Liver (tissue), 9 donors: Measurements from ENCODE around the gene OPTC. TPM values are rescaled to one million over a fixed set of nuclear protein-coding genes. Genes with fewer than 3 reads are reported as not detected.

ENCODE experiments used
- DNase-seq: peaks from one replicate; pipeline ENCODE4 v3.0.0-alpha.2; 2017; ENCODE audit warnings: low spot score
- H3K27ac ChIP-seq, 2 donors: one replicate each; pipeline ENCODE4 v1.7.0; 2013; ENCODE audit warnings: inconsistent platforms in 2 of 2, low read length in 2 of 2, control low read depth in 1 of 2, low read depth in 1 of 2, mild to moderate bottlenecking in 1 of 2
- H3K27me3 ChIP-seq, 4 donors: one replicate each; pipeline versions ENCODE4 v1.6.1 to v1.7.0; 2013; ENCODE audit warnings: low read length in 3 of 4, inconsistent platforms in 1 of 4, mild to moderate bottlenecking in 1 of 4, moderate library complexity in 1 of 4; ENCODE audit not compliant: control insufficient read depth in 4 of 4, insufficient read depth in 4 of 4
- H3K36me3 ChIP-seq, 4 donors: one replicate each; pipeline versions ENCODE4 v1.6.1 to v1.7.0; 2013; ENCODE audit warnings: low read length in 3 of 4, mild to moderate bottlenecking in 3 of 4, low read depth in 1 of 4, moderate library complexity in 1 of 4; ENCODE audit not compliant: control insufficient read depth in 4 of 4, insufficient read depth in 3 of 4
- H3K4me1 ChIP-seq, 4 donors: one replicate each; pipeline versions ENCODE4 v1.6.1 to v1.7.0; 2013; ENCODE audit warnings: low read length in 3 of 4, mild to moderate bottlenecking in 3 of 4, moderate library complexity in 1 of 4; ENCODE audit not compliant: control insufficient read depth in 4 of 4, insufficient read depth in 4 of 4
- H3K4me3 ChIP-seq, 3 donors: one replicate each; pipeline versions ENCODE4 v1.6.1 to v1.7.0; 2013; ENCODE audit warnings: low read length in 3 of 3, control low read depth in 1 of 3, low read depth in 1 of 3, mild to moderate bottlenecking in 1 of 3
- H3K9ac ChIP-seq, 2 donors: one replicate each; pipeline ENCODE4 v1.7.0; 2013; ENCODE audit warnings: low read length in 2 of 2, mild to moderate bottlenecking in 2 of 2, moderate library complexity in 2 of 2, control low read depth in 1 of 2, low read depth in 1 of 2
- H3K9me3 ChIP-seq, 4 donors: one replicate each; pipeline versions ENCODE4 v1.6.1 to v1.7.0; 2013; ENCODE audit warnings: low read length in 3 of 4; ENCODE audit not compliant: control insufficient read depth in 4 of 4
- ATF3 ChIP-seq: IDR thresholded peaks from 2 replicates; pipeline ENCODE4 v1.6.1; 2016; ENCODE audit warnings: antibody characterized with exemption
- CTCF ChIP-seq: fragments of 150-350 bp; IDR thresholded peaks from 2 replicates; pipeline ENCODE4 v1.5.1; 2017; ENCODE audit warnings: improper control_type of control experiment, low read depth, low read length; ENCODE audit not compliant: missing input control
- EGR1 ChIP-seq, 2 donors: IDR thresholded peaks; 2 replicates each; pipeline ENCODE4 v1.6.1; 2016 to 2018; ENCODE audit warnings: antibody characterized with exemption in 2 of 2, low read depth in 2 of 2
- FOXA1 ChIP-seq: IDR thresholded peaks from 2 replicates; pipeline ENCODE4 v1.6.1; 2016; ENCODE audit warnings: antibody characterized with exemption
- FOXA2 ChIP-seq: IDR thresholded peaks from 2 replicates; pipeline ENCODE4 v1.6.1; 2016; ENCODE audit warnings: antibody characterized with exemption
- GABPA ChIP-seq, 2 donors: IDR thresholded peaks in 1 of 2; conservative IDR thresholded peaks in 1 of 2; 2 replicates each; pipeline ENCODE4 v1.6.1; 2016; ENCODE audit warnings: antibody characterized with exemption in 2 of 2, mild to moderate bottlenecking in 1 of 2, moderate library complexity in 1 of 2
- HNF4A ChIP-seq, 2 donors: conservative IDR thresholded peaks; 2 replicates each; pipeline ENCODE4 v1.6.1; 2016; ENCODE audit warnings: antibody characterized with exemption in 2 of 2, mild to moderate bottlenecking in 2 of 2
- NR2F2 ChIP-seq: IDR thresholded peaks from 2 replicates; pipeline ENCODE4 v1.6.1; 2016; ENCODE audit warnings: antibody characterized with exemption
- REST ChIP-seq: IDR thresholded peaks from 2 replicates; pipeline ENCODE4 v1.6.1; 2016; ENCODE audit warnings: antibody characterized with exemption, mild to moderate bottlenecking
- RXRA ChIP-seq, 2 donors: IDR thresholded peaks; 2 replicates each; pipeline ENCODE4 v1.6.1; 2017 to 2018; ENCODE audit warnings: antibody characterized with exemption in 2 of 2, mild to moderate bottlenecking in 1 of 2
- SP1 ChIP-seq: IDR thresholded peaks from 2 replicates; pipeline ENCODE4 v1.6.1; 2018; ENCODE audit warnings: antibody characterized with exemption, mild to moderate bottlenecking
- TAF1 ChIP-seq: conservative IDR thresholded peaks from 2 replicates; pipeline ENCODE4 v1.6.1; 2016; ENCODE audit warnings: antibody characterized with exemption, mild to moderate bottlenecking
- YY1 ChIP-seq: IDR thresholded peaks from 2 replicates; pipeline ENCODE4 v1.6.1; 2016; ENCODE audit warnings: antibody characterized with exemption, mild to moderate bottlenecking
- WGBS: extraction: QIAGEN DNeasy Blood & Tissue Kit; methylation state at CpG from one replicate; pipeline ENCODE4 v1.1.7; 2013; 5-methylcytosine and 5-hydroxymethylcytosine counted together
- polyA plus RNA-seq, 2 donors: library from polyadenylated mRNA; stranded (reverse) in 1 of 2; unstranded in 1 of 2; fragments of 200-250 nt in 1 of 2; fragments of >200 nt in 1 of 2; fragmentation: Nextera tagmentation in 1 of 2; extraction: Ambion mirVana in 1 of 2; gene quantifications; one replicate each; pipeline versions ENCODE4 v1.2.1 to v1.2.3, GENCODE V29; 2013 to 2015
- total RNA-seq, 2 donors: library from RNA; depleted of rRNA; stranded (reverse); fragments of >200 nt; gene quantifications; one replicate each; pipeline ENCODE4 v1.2.3, GENCODE V29; 2014
- donor health status: healthy.
- donor health status: healthy.
- donor health status: healthy.
- donor health status: healthy.
- donor health status: healthy.

Gene OPTC
- total and polyA plus RNA-seq, 4 donors = not detected

GRCh38 chr1:203475012-203475981, 18.7 kb upstream of the OPTC start, which contains the start of gene PRELP:
PRELP (plus strand) TSS chr1:203475806; CDS start chr1:203483185, 7,379 bp downstream.
- no peaks in the 10 kb centered on the region for H3K9me3 ChIP-seq
- no peak within 1 kb of the TSS for H3K9ac ChIP-seq
- no peaks in the 10 kb centered on the region for H3K4me1 ChIP-seq
- peak within 1 kb of the TSS; percentile 42 to 65 for H3K27ac ChIP-seq
- H3K36me3 ChIP-seq = no peaks in the 10 kb centered on the region
- DNase-seq = no peak
- H3K27me3 ChIP-seq = peaks cover 0 to 9% (median 1%) of the 10 kb centered on the region in 4 donors
- TF ChIP-seq FOXA1 (no peak), HNF4A (conservative IDR thresholded peaks at IDR 0.05) (no peak), SP1 (no peak)
- 24% methylated on average over 8 of the region's 8 CpGs for WGBS
- H3K4me3 ChIP-seq = no peak within 1 kb of the TSS

DNA sequence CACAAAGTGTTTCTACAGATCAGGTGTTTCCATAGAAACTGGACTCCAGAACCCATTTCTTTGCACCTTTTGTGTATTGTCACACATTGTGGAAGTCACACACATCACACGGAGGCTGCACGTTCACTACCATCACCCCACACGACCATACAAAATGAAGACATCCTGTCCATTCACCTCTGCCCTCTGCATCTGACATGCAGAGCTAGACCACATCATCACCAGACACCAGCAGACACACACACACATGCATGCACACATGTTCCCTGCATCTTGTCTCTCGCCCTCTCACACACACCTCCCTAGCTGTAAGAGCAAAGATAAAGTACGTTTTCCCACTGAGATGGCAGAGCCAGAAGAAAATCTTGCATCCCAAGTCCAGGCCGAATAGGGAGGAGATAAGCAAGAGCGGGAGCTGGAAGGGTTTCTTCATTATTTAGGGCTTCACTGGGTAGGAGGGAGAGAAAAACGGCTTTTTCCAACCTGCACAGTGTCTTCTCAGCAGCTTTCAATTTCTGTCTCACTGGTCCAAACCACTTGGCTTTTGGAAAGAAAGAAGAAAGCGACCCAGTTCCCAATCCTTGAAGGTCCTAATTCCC, 17.6 kb upstream of the OPTC start:
- Histone ChIP-seq H3K36me3 (no peaks in the 10 kb centered on the region), H3K27ac (peak overlapping the region in 1 of 2 donors; percentile 65), H3K4me3 (no peak overlapping the region), H3K9ac (no peak overlapping the region), H3K9me3 (no peaks in the 10 kb centered on the region), H3K27me3 (peaks cover 0 to 9% (median 1%) of the 10 kb centered on the region in 4 donors), H3K4me1 (no peaks in the 10 kb centered on the region)
- TF ChIP-seq SP1 = no peak
- no peak for TF ChIP-seq GABPA (IDR thresholded peaks at IDR 0.05 in 1 of 2, conservative IDR thresholded peaks at IDR 0.05 in 1 of 2)
- no peak for TF ChIP-seq FOXA2
- peak; percentile 27 for TF ChIP-seq NR2F2
- no peak for TF ChIP-seq FOXA1
- no peak for TF ChIP-seq REST
- TF ChIP-seq EGR1 (IDR thresholded peaks at IDR 0.05; ENCODE audit: low read depth in 2 of 2) = no peak
- TF ChIP-seq YY1 = no peak
- TF ChIP-seq TAF1 = no peak
- no peak for TF ChIP-seq CTCF
- TF ChIP-seq ATF3 = no peak
- TF ChIP-seq RXRA (IDR thresholded peaks at IDR 0.05) = peak in 1 of 2 donors; percentile 11
- no peak for DNase-seq
- 48% methylated on average over 9 of the region's 9 CpGs for WGBS
